ENCODE measurements around the gene CTSC. TPM values are rescaled to one million over a fixed set of nuclear protein-coding genes. Genes with fewer than 3 reads are reported as not detected.

CTSC gene
- total and polyA plus RNA-seq, 2 of the 13 experiments (the other 11 are each of a cell fraction or from before 2014, with no cell fraction given), result 144 to 210 TPM

GRCh38 chr11:88337987-88338668 lies 592 bp upstream of the CTSC start (continued):
- no peak for TF ChIP-seq ZSCAN5A (CRISPR knock-in tag; IDR thresholded peaks at IDR 0.05; ENCODE audit: borderline replicate concordance)
- TF ChIP-seq ZNF792 (CRISPR knock-in tag; IDR thresholded peaks at IDR 0.05), result no peak
- TF ChIP-seq IKZF5 (CRISPR knock-in tag; IDR thresholded peaks at IDR 0.05), result no peak
- TF ChIP-seq ZNF670 (CRISPR knock-in tag; IDR thresholded peaks at IDR 0.05; ENCODE audit: borderline replicate concordance), result no peak
- TF ChIP-seq ONECUT2 (CRISPR knock-in tag; IDR thresholded peaks at IDR 0.05), result no peak
- TF ChIP-seq ZFX (CRISPR knock-in tag; IDR thresholded peaks at IDR 0.05; ENCODE audit: low read depth), result peak; percentile 42; the same call in 1 of the 2 replicates
- no peak for TF ChIP-seq CEBPZ (IDR thresholded peaks at IDR 0.05; ENCODE audit: low read length)
- no peak for TF ChIP-seq MEIS2 (CRISPR knock-in tag; IDR thresholded peaks at IDR 0.05)
- peak; percentile 24; the same call in 1 of the 2 replicates for TF ChIP-seq MYPOP (CRISPR knock-in tag; IDR thresholded peaks at IDR 0.05)
- 0 out of 2 replicates have a peak, but pooled peaks have one; percentile 4 for TF ChIP-seq REL (CRISPR knock-in tag; conservative IDR thresholded peaks at IDR 0.05)
- no peak for TF ChIP-seq GRHL1 (CRISPR knock-in tag; conservative IDR thresholded peaks at IDR 0.05)
- no peak for TF ChIP-seq ZBTB37 (CRISPR knock-in tag; IDR thresholded peaks at IDR 0.05)
- TF ChIP-seq ZNF713 (CRISPR knock-in tag; IDR thresholded peaks at IDR 0.05), result no peak
- TF ChIP-seq ZNF160 (CRISPR knock-in tag; IDR thresholded peaks at IDR 0.05), result no peak
- peak; percentile 91 for TF ChIP-seq CEBPG (CRISPR knock-in tag; IDR thresholded peaks at IDR 0.05)
- TF ChIP-seq SKIL (CRISPR knock-in tag; IDR thresholded peaks at IDR 0.05; ENCODE audit: borderline replicate concordance), result no peak
